Gastrocnemius medialis (tissue), 4 donors: ENCODE results near the gene RAPSN. TPM values are rescaled to one million over a fixed set of nuclear protein-coding genes. Genes with fewer than 3 reads are reported as not detected.

ENCODE experiments used
- ATAC-seq, 2 donors: fragments of 150-250 bp; one replicate each; pipeline ENCODE4 v1.9.1; 2016
- DNase-seq, 2 donors: peaks; one replicate each; pipeline ENCODE4 v3.0.0-alpha.2; 2019
- H3K27ac ChIP-seq, 4 donors: fragments of 200-600 bp; sonication (generic); 1 replicate in 1 of 4; 2 replicates in 3 of 4; pipeline ENCODE4 v1.5.1; 2016 to 2018; ENCODE audit warnings: mild to moderate bottlenecking in 2 of 4, moderate library complexity in 1 of 4
- H3K27me3 ChIP-seq, 3 donors: fragments of 200-600 bp; sonication (generic) in 2 of 3; 1 replicate in 1 of 3; 2 replicates in 2 of 3; pipeline versions ENCODE4 v1.5.1 to v1.6.0; 2016 to 2019; ENCODE audit warnings: mild to moderate bottlenecking in 1 of 3, moderate library complexity in 1 of 3
- H3K36me3 ChIP-seq, 2 donors: fragments of 200-600 bp; sonication (generic) in 1 of 2; one replicate each; pipeline ENCODE4 v1.5.1; 2017 to 2018
- H3K4me1 ChIP-seq, 2 donors: fragments of 200-600 bp; sonication (generic) in 1 of 2; one replicate each; pipeline ENCODE4 v1.5.1; 2016 to 2017; ENCODE audit warnings: mild to moderate bottlenecking in 2 of 2
- H3K4me3 ChIP-seq, 4 donors: fragments of 200-600 bp; sonication (generic) in 3 of 4; 1 replicate in 1 of 4; 2 replicates in 3 of 4; pipeline ENCODE4 v1.5.1; 2016 to 2019; ENCODE audit warnings: mild to moderate bottlenecking in 2 of 4
- H3K9me3 ChIP-seq, 3 donors: fragments of 200-600 bp; sonication (generic) in 2 of 3; 1 replicate in 1 of 3; 2 replicates in 2 of 3; pipeline ENCODE4 v1.5.1; 2016 to 2019
- POLR2A ChIP-seq, 2 donors: fragments of 450-650 bp; IDR thresholded peaks; one replicate each; pipeline ENCODE4 v1.6.1; 2017; ENCODE audit warnings: antibody characterized with exemption in 2 of 2, mild to moderate bottlenecking in 2 of 2, moderate library complexity in 2 of 2
- in situ Hi-C, 4 donors: fragments of 200-750 bp; cut with MboI; loops; one replicate each; pipeline versions ENCODE4 v1.15.0 to v1.8.0; 2017; ENCODE audit warnings: low sequenced_read_pairs in 4 of 4
- intact Hi-C: fragments of 100-400 bp; cut with DNase I; formaldehyde crosslinking; loops from one replicate; pipeline ENCODE4 v1.15.1; 2023; ENCODE audit warnings: low total_unique reads
- total RNA-seq, 4 donors: library from RNA; depleted of rRNA; stranded (reverse); fragments of >200 nt; gene quantifications; one replicate each; pipeline versions ENCODE4 v1.1.0 to v1.2.3, GENCODE V29; 2016
- TF ChIP-seq, protein P1 (sequence below), 5 experiments: fragments of 450-650 bp in 3 of 5; fragments of 200-600 bp in 2 of 5; sonication (generic) in 2 of 5; IDR thresholded peaks in 4 of 5; conservative IDR thresholded peaks in 1 of 5; 1 replicate in 4 of 5; 2 replicates in 1 of 5; pipeline ENCODE4 v1.5.1; 2016 to 2019; ENCODE audit warnings: antibody characterized with exemption in 5 of 5, mild to moderate bottlenecking in 3 of 5, moderate library complexity in 3 of 5

The RAPSN gene
- total RNA-seq, 4 donors from 2014 or later = 48.9 to 68.6 (median 59.4) TPM

GRCh38 chr11:47408598-47409439 is 40.1 kb downstream of the RAPSN start:
- no peaks in the 10 kb centered on the region for H3K27me3 ChIP-seq
- H3K36me3 ChIP-seq = peaks cover 0 to 8% of the 10 kb centered on the region in 2 donors
- H3K9me3 ChIP-seq = no peaks in the 10 kb centered on the region
- H3K4me1 ChIP-seq = peaks cover 21 to 31% of the 10 kb centered on the region in 2 donors
- intact Hi-C loops (loop anchor here (1.0 to 5.0 kb wide), 9 partner anchors 17 to 232 kb away; partner anchors contain the start of genes ACP2, ARFGAP2, CELF1 and DDB2), in situ Hi-C loops (loop anchor here in 1 of 4 donors (5.0 kb wide), 1 partner anchor 37 kb away; no protein-coding TSS in a partner anchor)
- H3K27ac ChIP-seq = peak overlapping the region; percentile 89 to 98 (median 94)
- peak; percentile 30 to 49 for DNase-seq
- TF ChIP-seq, protein P1, sequence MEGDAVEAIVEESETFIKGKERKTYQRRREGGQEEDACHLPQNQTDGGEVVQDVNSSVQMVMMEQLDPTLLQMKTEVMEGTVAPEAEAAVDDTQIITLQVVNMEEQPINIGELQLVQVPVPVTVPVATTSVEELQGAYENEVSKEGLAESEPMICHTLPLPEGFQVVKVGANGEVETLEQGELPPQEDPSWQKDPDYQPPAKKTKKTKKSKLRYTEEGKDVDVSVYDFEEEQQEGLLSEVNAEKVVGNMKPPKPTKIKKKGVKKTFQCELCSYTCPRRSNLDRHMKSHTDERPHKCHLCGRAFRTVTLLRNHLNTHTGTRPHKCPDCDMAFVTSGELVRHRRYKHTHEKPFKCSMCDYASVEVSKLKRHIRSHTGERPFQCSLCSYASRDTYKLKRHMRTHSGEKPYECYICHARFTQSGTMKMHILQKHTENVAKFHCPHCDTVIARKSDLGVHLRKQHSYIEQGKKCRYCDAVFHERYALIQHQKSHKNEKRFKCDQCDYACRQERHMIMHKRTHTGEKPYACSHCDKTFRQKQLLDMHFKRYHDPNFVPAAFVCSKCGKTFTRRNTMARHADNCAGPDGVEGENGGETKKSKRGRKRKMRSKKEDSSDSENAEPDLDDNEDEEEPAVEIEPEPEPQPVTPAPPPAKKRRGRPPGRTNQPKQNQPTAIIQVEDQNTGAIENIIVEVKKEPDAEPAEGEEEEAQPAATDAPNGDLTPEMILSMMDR (IDR thresholded peaks at IDR 0.05 in 4 of 5, conservative IDR thresholded peaks at IDR 0.05 in 1 of 5) = no peak
- no peak for TF ChIP-seq POLR2A (IDR thresholded peaks at IDR 0.05)
- H3K4me3 ChIP-seq = peak overlapping the region; percentile 68 to 97 (median 90)
- ATAC-seq = peak; percentile 15 to 18

GRCh38 chr11:47407746-47408590 is 41.0 kb downstream of the RAPSN start, which contains the start of gene SLC39A13:
Gene SLC39A13 (plus strand): TSS chr11:47408590. CDS start chr11:47410095, 1,505 bp downstream.
- in situ Hi-C loops = loop anchor here in 1 of 4 donors (5.0 kb wide), 1 partner anchor 36 kb away; no protein-coding TSS in a partner anchor
- peak; percentile 95 to 97 for TF ChIP-seq POLR2A (IDR thresholded peaks at IDR 0.05)
- TF ChIP-seq, protein P1 (IDR thresholded peaks at IDR 0.05 in 4 of 5, conservative IDR thresholded peaks at IDR 0.05 in 1 of 5) = peak; percentile 71 to 96 (median 94)
- peak within 1 kb of the TSS; percentile 69 to 97 (median 90) for H3K4me3 ChIP-seq
- DNase-seq = peak; percentile 91
- H3K4me1 ChIP-seq = peaks cover 21 to 31% of the 10 kb centered on the region in 2 donors
- intact Hi-C loops = loop anchor here (1.0 to 5.0 kb wide), 9 partner anchors 18 to 231 kb away; partner anchors contain the start of genes ACP2, ARFGAP2, CELF1 and DDB2
- H3K36me3 ChIP-seq = peaks cover 0 to 8% of the 10 kb centered on the region in 2 donors
- no peaks in the 10 kb centered on the region for H3K9me3 ChIP-seq
- no peaks in the 10 kb centered on the region for H3K27me3 ChIP-seq
- peak; percentile 84 to 87 for ATAC-seq
- peak within 1 kb of the TSS; percentile 93 to 100 (median 96) for H3K27ac ChIP-seq

GRCh38 chr11:47406896-47407745 is 41.8 kb downstream of the RAPSN start:
- peak; percentile 0 to 1 for ATAC-seq
- no peak for DNase-seq
- Histone ChIP-seq H3K36me3 (peaks cover 0 to 8% of the 10 kb centered on the region in 2 donors), H3K9me3 (no peaks in the 10 kb centered on the region), H3K27me3 (no peaks in the 10 kb centered on the region), H3K4me1 (peaks cover 21 to 31% of the 10 kb centered on the region in 2 donors), H3K4me3 (peak overlapping the region; percentile 62 to 97 (median 68)), H3K27ac (peak overlapping the region; percentile 93 to 100 (median 96))
- intact Hi-C loops = loop anchor here (5.0 kb wide), 3 partner anchors 160 to 230 kb away; partner anchors contain the start of genes ACP2, ARFGAP2, KBTBD4 and NDUFS3
- in situ Hi-C loops = loop anchor here in 1 of 4 donors (5.0 kb wide), 1 partner anchor 35 kb away; no protein-coding TSS in a partner anchor
- TF ChIP-seq POLR2A (IDR thresholded peaks at IDR 0.05) = no peak
- TF ChIP-seq, protein P1 (IDR thresholded peaks at IDR 0.05 in 4 of 5, conservative IDR thresholded peaks at IDR 0.05 in 1 of 5) = no peak
